HG02970 (cell line): ENCODE data around the gene ENTREP3.
"Not testable (repeated sequence)": the region's sequence is repeated elsewhere in the genome, so short reads cannot be mapped to it uniquely, and the experiment has no call there.

Experiments used
- ATAC-seq: cut with Tn5 transposase; IDR thresholded peaks from one replicate; pipeline ENCODE4 v1.9.1; 2021; ENCODE audit warnings: mild to moderate bottlenecking, moderate library complexity, moderate number of reproducible peaks; ENCODE audit not compliant: unreplicated experiment, low FRiP score

The ENTREP3 gene

GRCh38 chr1:155253208-155253607 is 2.1 kb downstream of the ENTREP3 start:
- no peak for ATAC-seq

- ATAC-seq, result no peak
Measured at GRCh38 chr1:155251566-155251965, 3.7 kb downstream of the ENTREP3 start.

DNA sequence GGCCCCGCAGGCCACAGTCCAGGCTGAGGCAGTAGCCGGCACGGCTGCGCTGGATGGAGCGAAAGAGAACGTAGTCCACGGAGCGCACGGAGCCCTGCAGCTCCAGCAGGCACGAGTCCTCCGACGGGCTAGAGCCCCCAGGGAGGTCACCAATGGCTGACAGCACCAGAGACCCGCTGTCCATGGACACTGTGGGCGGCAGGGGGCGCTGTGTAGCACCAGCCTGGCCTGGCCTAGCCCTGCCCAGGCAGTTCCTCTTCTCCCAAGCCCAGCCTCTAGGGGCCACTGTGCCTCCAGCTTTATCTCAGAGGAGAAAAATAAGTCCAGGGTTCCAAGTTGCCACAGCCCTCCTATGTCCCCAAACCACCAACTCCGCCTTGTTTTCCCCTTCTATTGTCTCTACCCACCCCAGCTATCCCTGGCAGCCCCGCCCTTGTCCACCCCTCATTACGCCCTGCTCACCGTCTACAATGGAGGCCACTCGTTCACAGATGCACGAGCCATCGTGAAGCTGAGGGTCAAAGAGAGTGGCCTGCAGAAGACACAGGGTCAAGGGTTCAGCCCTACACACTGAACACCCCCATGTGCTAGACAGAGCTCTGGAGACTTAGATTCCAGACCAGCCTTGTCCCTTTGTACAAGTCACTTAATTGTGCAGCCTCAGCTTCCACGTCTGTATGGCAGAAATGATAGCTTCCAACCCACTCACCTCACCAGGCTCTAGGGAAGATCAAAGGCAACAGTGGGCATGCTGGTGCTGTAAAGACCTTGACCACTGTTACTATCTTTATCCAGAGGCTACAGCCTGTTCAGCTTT is 4.4 kb downstream of the ENTREP3 start:
- peak; percentile 70 for ATAC-seq

- peak; percentile 18 for ATAC-seq
Measured at GRCh38 chr1:155250246-155250632, 5.0 kb downstream of the ENTREP3 start.

DNA sequence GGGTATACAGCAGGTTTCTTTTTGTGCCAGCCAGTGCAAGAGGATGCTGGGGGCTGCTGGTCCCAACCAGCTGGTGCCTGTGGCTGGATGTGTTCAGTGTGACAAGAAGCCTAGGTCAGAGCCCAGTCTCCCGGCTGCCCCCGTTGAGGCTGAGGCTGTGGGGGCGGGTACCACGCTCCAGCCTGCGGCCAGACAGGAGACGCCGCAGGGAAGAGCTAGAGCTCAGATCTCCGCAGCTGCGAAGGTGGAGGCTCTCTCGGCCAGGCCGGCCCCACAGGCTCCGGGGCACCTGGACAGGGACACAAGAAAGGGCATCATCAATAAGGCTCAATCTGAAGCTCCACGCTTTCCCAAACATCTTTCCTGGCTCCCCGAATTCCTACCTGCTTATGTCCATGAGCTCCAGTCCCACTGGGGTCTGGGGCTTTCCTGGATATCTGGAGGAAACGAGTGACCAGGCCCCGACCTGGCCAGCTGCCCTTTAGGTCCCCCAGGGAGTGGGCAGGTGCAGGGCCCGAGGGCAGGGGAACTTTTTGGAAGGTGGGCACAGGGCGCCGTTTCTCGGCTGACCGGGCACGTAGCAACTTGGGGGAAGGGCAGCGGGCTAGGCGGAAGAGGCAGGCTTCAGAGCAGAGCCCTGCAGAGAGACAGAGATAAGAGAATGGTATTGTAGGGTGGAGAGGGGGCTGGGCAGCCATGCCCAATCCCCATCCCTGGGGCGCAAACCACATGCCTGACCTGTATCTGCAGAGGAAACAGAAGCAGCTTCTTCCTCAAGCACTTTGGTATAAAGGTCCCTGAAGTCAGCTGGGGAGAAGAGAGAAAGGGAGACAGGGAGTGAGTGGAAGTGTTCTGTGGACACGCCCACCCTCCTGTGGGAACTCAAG is 7.4 kb downstream of the ENTREP3 start:
- no peak for ATAC-seq

GRCh38 chr1:155246796-155247195 is 8.5 kb downstream of the ENTREP3 start:
- ATAC-seq, result not testable (repeated sequence)

DNA sequence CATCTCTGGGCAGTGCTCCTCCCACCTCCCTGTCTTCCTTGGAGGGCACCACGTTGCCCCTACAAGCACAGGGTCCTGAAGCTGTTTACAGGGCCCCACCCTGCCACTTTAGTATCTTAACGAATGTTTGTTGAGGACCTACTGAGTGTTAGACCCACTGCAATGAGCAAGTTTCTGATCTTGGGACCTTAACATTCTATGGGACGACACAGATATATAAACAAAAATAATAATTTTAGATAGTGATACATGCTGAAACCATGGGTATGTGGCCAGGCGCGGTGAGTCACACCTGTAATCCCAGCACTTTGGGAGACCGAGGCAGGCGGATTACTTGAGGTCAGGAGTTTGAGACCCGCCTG is 10.1 kb downstream of the ENTREP3 start:
- ATAC-seq, result no peak

- peak; percentile 88 for ATAC-seq
Measured at GRCh38 chr1:155244368-155245162, 10.7 kb downstream of the ENTREP3 start.

DNA sequence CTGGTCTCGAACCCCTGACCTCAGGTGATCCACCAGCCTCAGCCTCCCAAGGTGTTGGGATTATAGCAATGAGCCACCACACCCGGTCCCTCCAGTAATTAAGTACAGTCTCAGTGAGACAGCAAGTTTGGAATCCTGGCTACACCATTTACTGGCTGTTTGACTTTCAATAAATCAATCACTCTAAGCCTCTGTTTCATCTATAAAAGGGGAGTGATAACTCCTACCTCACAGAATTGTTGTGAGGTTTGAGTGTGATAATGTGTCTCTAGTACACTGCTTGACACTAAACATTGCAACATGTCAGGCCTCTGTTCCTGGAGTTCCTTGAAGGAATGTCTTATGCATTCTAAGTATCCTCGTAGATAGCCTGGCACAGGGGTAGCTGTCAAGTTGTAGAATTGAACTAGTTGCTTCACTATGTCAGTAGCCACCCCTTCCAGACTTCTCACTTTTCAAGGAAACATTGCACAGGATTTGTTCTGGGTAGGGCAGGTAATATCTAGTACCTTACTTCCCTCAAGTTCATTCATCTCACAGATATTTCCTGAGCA is 12.4 kb downstream of the ENTREP3 start:
- no peak for ATAC-seq

DNA sequence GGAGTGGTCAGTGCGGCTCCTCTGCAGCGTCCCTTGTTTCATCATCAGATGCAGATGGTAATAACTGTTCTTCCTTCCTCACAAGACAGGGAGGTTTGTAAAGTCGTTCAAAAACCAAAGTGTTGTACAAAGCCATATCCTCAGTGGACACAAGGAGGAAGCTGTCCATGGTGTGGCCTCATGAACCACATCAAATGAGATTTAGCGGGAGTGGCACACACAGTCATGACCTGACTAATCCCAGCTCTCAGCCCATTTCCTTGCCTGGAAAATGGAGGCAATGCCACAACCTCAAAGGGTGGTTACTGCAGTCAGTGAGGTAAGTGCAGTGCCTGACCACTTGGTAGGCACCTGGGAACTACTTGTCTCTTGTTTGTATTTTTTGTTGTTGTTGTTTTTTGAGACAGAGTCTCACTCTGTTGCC is 13.4 kb downstream of the ENTREP3 start:
- no peak for ATAC-seq

- ATAC-seq, result no peak
Measured at GRCh38 chr1:155241069-155241679, 14.1 kb downstream of the ENTREP3 start.

- no peak for ATAC-seq
Measured at GRCh38 chr1:155236451-155236850, 18.8 kb downstream of the ENTREP3 start.

- not testable (repeated sequence) for ATAC-seq
Measured at GRCh38 chr1:155235375-155235774, 19.9 kb downstream of the ENTREP3 start.

DNA sequence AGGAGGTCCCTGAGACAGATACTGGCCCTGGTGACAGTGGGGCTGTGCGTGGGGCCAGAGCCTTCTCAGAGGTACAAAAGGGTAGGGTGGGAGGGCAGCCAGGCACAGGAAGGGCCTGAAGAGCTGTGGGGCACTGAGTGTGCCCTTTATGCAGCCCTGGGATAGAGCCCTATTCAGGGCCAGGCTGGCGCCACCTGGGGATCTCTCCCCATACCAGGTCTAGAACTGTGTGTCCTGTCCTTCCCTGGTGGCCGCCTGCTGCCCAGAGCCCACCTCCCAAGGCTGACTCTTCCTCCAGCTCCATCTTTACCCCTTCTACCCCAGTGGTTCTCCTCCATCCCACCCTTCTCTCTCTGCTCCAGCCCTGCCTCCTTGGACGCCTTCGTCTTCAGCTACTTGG is 21.8 kb downstream of the ENTREP3 start:
- ATAC-seq, result not testable (repeated sequence)

DNA sequence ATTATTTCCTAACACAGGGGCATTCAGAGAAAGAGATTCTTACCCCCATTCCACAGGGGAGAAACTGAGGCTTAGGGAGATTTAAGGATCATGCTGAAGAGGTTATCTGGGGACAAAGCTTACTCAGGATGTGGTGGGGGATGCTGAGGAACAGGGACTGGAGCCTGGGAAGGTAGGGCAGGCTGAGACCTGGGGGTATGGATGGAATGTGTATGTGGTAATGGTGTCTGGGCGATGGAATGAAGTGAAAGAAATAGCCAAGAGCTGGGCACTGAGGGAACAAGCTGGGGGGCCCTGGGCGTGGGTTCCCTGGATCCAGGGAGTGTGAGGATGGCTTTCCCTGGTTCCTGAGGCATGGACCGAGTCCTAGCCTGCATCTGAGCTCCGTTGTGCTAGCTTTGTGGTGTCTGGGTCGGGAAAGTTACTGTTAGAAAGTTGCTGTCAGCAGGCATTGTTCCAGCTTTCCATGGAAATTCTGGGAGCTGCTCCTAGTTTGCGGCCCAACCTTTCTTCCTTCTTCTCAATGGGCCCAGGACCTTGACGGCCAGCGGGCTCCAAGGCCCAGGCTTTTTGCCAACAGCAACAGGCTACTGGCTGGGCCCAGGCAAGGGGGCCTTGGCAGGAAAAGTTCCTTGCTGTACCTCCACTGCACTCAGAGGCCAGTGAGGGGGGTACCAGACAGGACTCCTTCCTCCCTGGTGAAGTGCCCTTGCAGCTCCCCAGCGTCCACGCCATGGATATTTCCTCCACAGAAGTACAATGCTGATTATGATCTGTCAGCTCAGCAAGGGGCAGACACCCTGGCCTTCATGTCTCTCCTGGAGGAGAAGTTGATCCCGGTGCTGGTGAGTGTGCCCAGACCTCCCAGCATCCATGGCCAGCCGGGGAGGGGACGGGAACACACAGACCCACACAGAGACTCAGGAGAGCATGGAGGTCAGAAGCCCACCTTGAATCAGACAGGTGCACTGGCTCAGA is 23.0 kb downstream of the ENTREP3 start:
- ATAC-seq, result not testable (repeated sequence)

- ATAC-seq, result not testable (repeated sequence)
Measured at GRCh38 chr1:155231302-155231701, 24.0 kb downstream of the ENTREP3 start.

GRCh38 chr1:155228096-155228427 is 27.2 kb downstream of the ENTREP3 start:
- no peak for ATAC-seq

GRCh38 chr1:155227261-155228095 is 27.8 kb downstream of the ENTREP3 start:
- peak; percentile 97 for ATAC-seq
